HepG2 (cell line): Measurements from ENCODE around the gene CREG2. TPM values are rescaled to one million over a fixed set of nuclear protein-coding genes. Genes with fewer than 3 reads are reported as not detected.

Source experiments
- ATAC-seq: fragments of 200-7000 bp; cut with Tn5 transposase; 3 replicates; pipeline ENCODE4 v1.9.1; 2020; ENCODE audit warnings: mild to moderate bottlenecking, moderate library complexity
- BruUV-seq: library from RNA; stranded (reverse); fragments of 400-500 nt; replicated peaks from 2 replicates; lab custom pipeline; 2021; lab: Mats Ljungman, UMichigan
- CTCF ChIA-PET: fragments of 300-600 bp; formaldehyde crosslinking; extraction: SDS; loops from one replicate; lab custom pipeline; 2021; ENCODE audit warnings: low total read pairs, inconsistent platforms, low intra/inter-chr PET ratio; lab: Yijun Ruan, JAX
- POLR2A ChIA-PET: fragments of 350-600 bp; sonication (Branson Sonifier 250); formaldehyde crosslinking; loops from one replicate; lab custom pipeline; 2020; ENCODE audit warnings: antibody characterized with exemption, inconsistent platforms; lab: Yijun Ruan, JAX
- DNase-seq: peaks from one replicate; pipeline ENCODE4 v3.0.0-alpha.2; 2015; ENCODE audit warnings: low spot score
- FAIRE-seq: peaks from 3 replicates; lab custom pipeline; 2011; peaks lifted over from hg19 to GRCh38; lab: Jason Lieb, UNC
- H2AFZ ChIP-seq: one replicate; pipeline ENCODE4 v1.6.1; 2011; ENCODE audit warnings: low read length, inconsistent platforms
- H3K27ac ChIP-seq: fragments of 300-600 bp; 3 replicates; pipeline ENCODE4 v1.8.0; 2011; ENCODE audit warnings: mixed run types, mild to moderate bottlenecking, mixed read lengths, low read length, inconsistent platforms; ENCODE audit not compliant: insufficient read depth; ENCODE audit errors: extremely low read length
- H3K27me3 ChIP-seq, 2 experiments: fragments of 200-600 bp in 1 of 2; 2 replicates in 1 of 2; 3 replicates in 1 of 2; pipeline versions ENCODE4 v1.6.0 to v1.8.0; 2011; ENCODE audit warnings: low read length in 2 of 2, mild to moderate bottlenecking in 2 of 2, moderate library complexity in 2 of 2, inconsistent platforms in 1 of 2; ENCODE audit not compliant: insufficient read depth in 2 of 2, control insufficient read depth in 1 of 2
- H3K36me3 ChIP-seq, 2 experiments: fragments of 200-600 bp in 1 of 2; replicated peaks in 1 of 2; 2 replicates in 1 of 2; 3 replicates in 1 of 2; pipeline versions ENCODE4 v1.5.1 to v1.8.0; 2011; ENCODE audit warnings: low read length in 2 of 2, inconsistent platforms in 1 of 2; ENCODE audit not compliant: insufficient read depth in 2 of 2, control insufficient read depth in 1 of 2
- H3K4me1 ChIP-seq: 2 replicates; pipeline ENCODE4 v1.5.1; 2012; ENCODE audit warnings: low read length, inconsistent platforms; ENCODE audit not compliant: insufficient read depth
- H3K4me2 ChIP-seq: 2 replicates; pipeline ENCODE4 v1.6.0; 2011; ENCODE audit warnings: low read depth, low read length, inconsistent platforms
- H3K4me3 ChIP-seq, 3 experiments: fragments of 200-600 bp in 1 of 3; sonication (generic), shearing (Covaris generic) in 1 of 3; replicated peaks in 1 of 3; 2 replicates each; pipeline ENCODE4 v1.5.1; 2011 to 2016; ENCODE audit warnings: low read length in 3 of 3, inconsistent platforms in 2 of 3, low read depth in 2 of 3, mild to moderate bottlenecking in 2 of 3, control low read depth in 1 of 3, mixed read lengths in 1 of 3; ENCODE audit not compliant: insufficient read depth in 1 of 3
- H3K79me2 ChIP-seq: one replicate; pipeline ENCODE4 v1.6.1; 2011; ENCODE audit warnings: low read length, inconsistent platforms; ENCODE audit not compliant: insufficient read depth
- H3K9ac ChIP-seq: 2 replicates; pipeline ENCODE4 v1.6.0; 2011; ENCODE audit warnings: mild to moderate bottlenecking, low read depth, low read length, inconsistent platforms; ENCODE audit not compliant: insufficient read depth
- H3K9me3 ChIP-seq: 2 replicates; pipeline ENCODE4 v1.5.1; 2012; ENCODE audit warnings: mild to moderate bottlenecking, low read length
- H4K20me1 ChIP-seq: 2 replicates; pipeline ENCODE4 v1.6.0; 2011; ENCODE audit warnings: inconsistent platforms, mild to moderate bottlenecking, low read length, moderate library complexity; ENCODE audit not compliant: insufficient read depth
- ATF7 ChIP-seq, 2 experiments: fragments of 450-650 bp in 1 of 2; sonication (generic) in 1 of 2; formaldehyde crosslinking in 1 of 2; IDR thresholded peaks; 2 replicates each; pipeline versions ENCODE4 v1.4.0 to v1.6.1; 2016 to 2020; ENCODE audit warnings: antibody characterized with exemption in 1 of 2, mild to moderate bottlenecking in 1 of 2, missing genetic modification reagents in 1 of 2
- CENPX ChIP-seq: sonication (generic); formaldehyde crosslinking; IDR thresholded peaks from 2 replicates; pipeline ENCODE4 v1.9.0; 2021; ENCODE audit warnings: mild to moderate bottlenecking, missing genetic modification reagents, moderate library complexity
- MEIS1 ChIP-seq: sonication (generic); formaldehyde crosslinking; IDR thresholded peaks from 2 replicates; pipeline ENCODE4 v1.9.0; 2021; ENCODE audit warnings: mild to moderate bottlenecking, missing genetic modification reagents, moderate library complexity, borderline replicate concordance
- NCOA5 ChIP-seq: sonication (generic); formaldehyde crosslinking; IDR thresholded peaks from 2 replicates; pipeline ENCODE4 v1.4.0; 2020; ENCODE audit warnings: missing genetic modification reagents
- NCOR1 ChIP-seq: fragments of 200-600 bp; sonication (generic); IDR thresholded peaks from 2 replicates; pipeline ENCODE4 v1.7.0; 2017; ENCODE audit warnings: antibody characterized with exemption, low read length, borderline replicate concordance
- SRSF4 ChIP-seq: fragments of 200-400 bp; formaldehyde crosslinking; IDR thresholded peaks from one replicate; pipeline ENCODE4 v1.6.1; 2018; ENCODE audit warnings: mild to moderate bottlenecking, low read depth, low read length, moderate library complexity; ENCODE audit not compliant: poor library complexity, severe bottlenecking
- STAT6 ChIP-seq: sonication (generic); formaldehyde crosslinking; IDR thresholded peaks from 2 replicates; pipeline ENCODE4 v1.4.0; 2020; ENCODE audit warnings: missing genetic modification reagents, mild to moderate bottlenecking, borderline replicate concordance
- TARDBP ChIP-seq: sonication (generic); formaldehyde crosslinking; IDR thresholded peaks from 2 replicates; pipeline ENCODE4 v1.8.0; 2022; ENCODE audit warnings: mild to moderate bottlenecking, missing genetic modification reagents
- TBP ChIP-seq: sonication (generic); formaldehyde crosslinking; IDR thresholded peaks from 2 replicates; pipeline ENCODE4 v1.5.0; 2020; ENCODE audit warnings: missing genetic modification reagents
- TMF1 ChIP-seq: sonication (generic); formaldehyde crosslinking; IDR thresholded peaks from 2 replicates; pipeline ENCODE4 v1.8.1; 2022; ENCODE audit warnings: low read depth, missing genetic modification reagents
- WIZ ChIP-seq: sonication (generic); formaldehyde crosslinking; IDR thresholded peaks from 2 replicates; pipeline ENCODE4 v1.5.1; 2020; ENCODE audit warnings: mild to moderate bottlenecking, missing genetic modification reagents
- ZBTB7B ChIP-seq: sonication (generic); formaldehyde crosslinking; IDR thresholded peaks from 2 replicates; pipeline ENCODE4 v1.4.0; 2020; ENCODE audit warnings: missing genetic modification reagents
- ZFP1 ChIP-seq: IDR thresholded peaks from 2 replicates; pipeline ENCODE4 v1.6.1; 2016
- ZNF205 ChIP-seq: IDR thresholded peaks from 2 replicates; pipeline ENCODE4 v1.6.1; 2018; ENCODE audit warnings: missing biosample characterization, missing genetic modification reagents
- ZNF230 ChIP-seq: sonication (generic); formaldehyde crosslinking; IDR thresholded peaks from 2 replicates; pipeline ENCODE4 v1.4.0; 2020; ENCODE audit warnings: mild to moderate bottlenecking, missing genetic modification reagents
- ZNF441 ChIP-seq: sonication (generic); formaldehyde crosslinking; IDR thresholded peaks from 2 replicates; pipeline ENCODE4 v1.7.0; 2021; ENCODE audit warnings: missing genetic modification reagents, borderline replicate concordance
- ZNF629 ChIP-seq: sonication (generic); formaldehyde crosslinking; conservative IDR thresholded peaks from 2 replicates; pipeline ENCODE4 v1.5.0; 2020; ENCODE audit warnings: missing genetic modification reagents
- WGBS: methylation state at CpG from one replicate; pipeline ENCODE4 v1.1.6; 2017; ENCODE audit warnings: low lambda C conversion rate; 5-methylcytosine and 5-hydroxymethylcytosine counted together
- in situ Hi-C: cut with HindIII; loops from 2 replicates; pipeline ENCODE4 v1.10.0; 2017; ENCODE audit warnings: low pct_unique_long_range_greater_than_20kb; ENCODE audit not compliant: extremely low pct_ligation_motif_present
- intact Hi-C: fragments of 100-400 bp; cut with micrococcal nuclease; formaldehyde crosslinking; loops from one replicate; pipeline ENCODE4 v1.10.0; 2022; ENCODE audit not compliant: unreplicated experiment
- polyA plus RNA-seq, 8 experiments: library from polyadenylated mRNA; depleted of rRNA in 3 of 8; stranded (reverse) in 7 of 8; unstranded in 1 of 8; fragments of >200 nt; fragmentation: Illumina TruSeq in 4 of 8; extraction: Trizol in 4 of 8; gene quantifications; 2 replicates each; pipeline versions ENCODE4 v1.2.1 to v1.2.3, GENCODE V29; 2011 to 2016; ENCODE audit warnings: low read depth in 4 of 8, missing spikeins in 1 of 8, mixed read lengths in 1 of 8; ENCODE audit not compliant: insufficient read depth in 1 of 8
- total RNA-seq, 5 experiments: library from RNA; depleted of rRNA; stranded (reverse); fragments of >200 nt; fragmentation: Illumina TruSeq; extraction: Trizol; gene quantifications; 2 replicates each; pipeline ENCODE4 v1.2.3, GENCODE V29; 2016; ENCODE audit warnings: low read depth in 1 of 5
- TF ChIP-seq, protein P1 (sequence below): sonication (generic); formaldehyde crosslinking; IDR thresholded peaks from 2 replicates; pipeline ENCODE4 v1.8.0; 2022; ENCODE audit warnings: mild to moderate bottlenecking, missing genetic modification reagents, borderline replicate concordance
- TF ChIP-seq, protein P2 (sequence below): sonication (generic); formaldehyde crosslinking; IDR thresholded peaks from 2 replicates; pipeline ENCODE4 v1.8.0; 2022; ENCODE audit warnings: missing genetic modification reagents, mild to moderate bottlenecking, inconsistent platforms, borderline replicate concordance

The CREG2 gene
- total and polyA plus RNA-seq, 2 of the 13 experiments (the other 11 are each of a cell fraction or from before 2014, with no cell fraction given) = 0.18 to 0.26 TPM

- DNase-seq = no peak
- Histone ChIP-seq H3K36me3 (no peaks in the 10 kb centered on the region), H3K27ac (no peak overlapping the region), H3K4me3 (no peak overlapping the region), H2AFZ (no peak overlapping the region)
- intact Hi-C loops = no loop called here
- 40% methylated on average over 2 of the region's 2 CpGs for WGBS
- CTCF ChIA-PET = no interaction called here
- no peak for TF ChIP-seq ZFP1 (CRISPR knock-in tag)
- no peak for TF ChIP-seq STAT6 (CRISPR knock-in tag)
- TF ChIP-seq TMF1 = no peak
- TF ChIP-seq MEIS1 (CRISPR knock-in tag) = no peak
- TF ChIP-seq TBP = no peak
- TF ChIP-seq, protein P1, sequence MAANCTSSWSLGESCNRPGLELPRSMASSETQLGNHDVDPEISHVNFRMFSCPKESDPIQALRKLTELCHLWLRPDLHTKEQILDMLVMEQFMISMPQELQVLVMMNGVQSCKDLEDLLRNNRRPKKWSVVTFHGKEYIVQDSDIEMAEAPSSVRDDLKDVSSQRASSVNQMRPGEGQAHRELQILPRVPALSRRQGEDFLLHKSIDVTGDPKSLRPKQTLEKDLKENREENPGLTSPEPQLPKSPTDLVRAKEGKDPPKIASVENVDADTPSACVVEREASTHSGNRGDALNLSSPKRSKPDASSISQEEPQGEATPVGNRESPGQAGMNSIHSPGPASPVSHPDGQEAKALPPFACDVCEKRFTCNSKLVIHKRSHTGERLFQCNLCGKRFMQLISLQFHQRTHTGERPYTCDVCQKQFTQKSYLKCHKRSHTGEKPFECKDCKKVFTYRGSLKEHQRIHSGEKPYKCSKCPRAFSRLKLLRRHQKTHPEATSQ (CRISPR knock-in tag) = no peak
- no peak for TF ChIP-seq ZNF205 (CRISPR knock-in tag)
- TF ChIP-seq TARDBP (CRISPR knock-in tag) = no peak
- TF ChIP-seq ZNF230 (CRISPR knock-in tag) = no peak
- TF ChIP-seq, protein P2, sequence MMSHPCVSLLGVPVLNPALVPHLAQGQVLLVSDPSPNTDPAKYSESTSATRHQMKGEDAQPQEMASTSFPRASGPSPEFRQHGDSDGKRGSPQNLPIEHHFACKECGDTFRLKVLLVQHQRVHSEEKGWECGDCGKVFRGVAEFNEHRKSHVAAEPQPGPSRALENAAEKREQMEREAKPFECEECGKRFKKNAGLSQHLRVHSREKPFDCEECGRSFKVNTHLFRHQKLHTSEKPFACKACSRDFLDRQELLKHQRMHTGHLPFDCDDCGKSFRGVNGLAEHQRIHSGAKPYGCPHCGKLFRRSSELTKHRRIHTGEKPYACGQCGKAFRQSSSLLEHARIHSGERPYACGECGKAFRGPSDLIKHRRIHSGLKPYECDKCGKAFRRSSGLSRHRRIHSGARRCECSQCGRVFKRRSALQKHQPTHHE (CRISPR knock-in tag) = no peak
- TF ChIP-seq NCOA5 (CRISPR knock-in tag) = no peak
- no peak for TF ChIP-seq ZNF629 (CRISPR knock-in tag)
- TF ChIP-seq WIZ (CRISPR knock-in tag) = no peak
- no peak for TF ChIP-seq ZNF441 (CRISPR knock-in tag)
- TF ChIP-seq NCOR1 = no peak
- TF ChIP-seq ATF7 (IDR thresholded peaks at IDR 0.05) = no peak
- TF ChIP-seq ATF7 (CRISPR knock-in tag; IDR thresholded peaks at IDR 0.05) = no peak
- no peak for TF ChIP-seq ZBTB7B
- no peak for TF ChIP-seq SRSF4
- no peak for TF ChIP-seq CENPX (CRISPR knock-in tag)
- TF ChIP-seq, all 625 proteins: peak for 0
- H4K20me1 ChIP-seq = no peaks in the 10 kb centered on the region
- no peak overlapping the region for H3K4me2 ChIP-seq
- BruUV-seq = no TSS peak
- no peak for ATAC-seq
- H3K79me2 ChIP-seq = no peaks in the 10 kb centered on the region
- H3K9ac ChIP-seq = no peak overlapping the region
- no peaks in the 10 kb centered on the region for H3K4me1 ChIP-seq
- peaks cover 3 to 86% of the 10 kb centered on the region in 2 experiments; a peak in 4 of 5 replicates for H3K27me3 ChIP-seq
- in situ Hi-C loops = no loop called here
- FAIRE-seq = no peak
- H3K9me3 ChIP-seq = no peaks in the 10 kb centered on the region
- POLR2A ChIA-PET = no interaction called here
These were observed 8.2 kb downstream of the CREG2 start for GRCh38 chr2:101379091-101379490.
